Stomach (tissue), 9 donors: ENCODE results near the gene STARD10. TPM values are rescaled to one million over a fixed set of nuclear protein-coding genes. Genes with fewer than 3 reads are reported as not detected.

Experiments
- DNase-seq, 2 donors: peaks; one replicate each; pipeline versions ENCODE4 v3.0.0 to v3.0.0-alpha.2; 2013 to 2019
- H3K27ac ChIP-seq, 5 donors: fragments of 200-600 bp in 4 of 5; sonication (generic) in 4 of 5; one replicate each; pipeline ENCODE4 v1.5.1; 2013 to 2019; ENCODE audit warnings: mild to moderate bottlenecking in 1 of 5, moderate library complexity in 1 of 5
- H3K27me3 ChIP-seq, 3 donors: fragments of 200-600 bp; sonication (generic); one replicate each; pipeline ENCODE4 v1.5.1; 2017 to 2019; ENCODE audit warnings: mixed run types in 1 of 3
- H3K36me3 ChIP-seq, 4 donors: fragments of 200-600 bp; sonication (generic); 1 replicate in 3 of 4; 2 replicates in 1 of 4; pipeline ENCODE4 v1.5.1; 2016 to 2019
- H3K4me1 ChIP-seq, 4 donors: fragments of 200-600 bp; sonication (generic); one replicate each; pipeline ENCODE4 v1.5.1; 2016 to 2019
- H3K4me3 ChIP-seq, 4 donors: fragments of 200-600 bp; sonication (generic) in 3 of 4; one replicate each; pipeline ENCODE4 v1.5.1; 2016 to 2019; ENCODE audit warnings: mild to moderate bottlenecking in 1 of 4
- H3K9me3 ChIP-seq, 4 donors: fragments of 200-600 bp; sonication (generic); one replicate each; pipeline ENCODE4 v1.5.1; 2016 to 2019
- CTCF ChIP-seq, 7 experiments: fragments of 450-650 bp in 4 of 7; fragments of 200-600 bp in 3 of 7; sonication (generic) in 3 of 7; IDR thresholded peaks; one replicate each; pipeline ENCODE4 v1.5.1; 2016 to 2019; ENCODE audit warnings: antibody characterized with exemption in 7 of 7, control low read depth in 2 of 7, mild to moderate bottlenecking in 1 of 7
- EP300 ChIP-seq: sonication (generic); formaldehyde crosslinking; IDR thresholded peaks from one replicate; pipeline ENCODE4 v1.6.1; 2017; ENCODE audit warnings: antibody characterized with exemption
- POLR2A ChIP-seq, 4 donors: fragments of 450-650 bp; IDR thresholded peaks; one replicate each; pipeline ENCODE4 v1.6.1; 2016; ENCODE audit warnings: antibody characterized with exemption in 4 of 4, control low read depth in 2 of 4, mild to moderate bottlenecking in 1 of 4, moderate library complexity in 1 of 4
- POLR2AphosphoS5 ChIP-seq, 3 donors: sonication (generic); formaldehyde crosslinking; IDR thresholded peaks; one replicate each; pipeline ENCODE4 v1.6.1; 2016; ENCODE audit warnings: antibody characterized with exemption in 3 of 3
- WGBS, 5 donors: extraction: QIAGEN DNeasy Blood & Tissue Kit in 3 of 5; methylation state at CpG; one replicate each; pipeline versions ENCODE4 v1.1.5 to v1.1.7; 2013 to 2018; 5-methylcytosine and 5-hydroxymethylcytosine counted together
- intact Hi-C: fragments of 100-400 bp; cut with DNase I; formaldehyde crosslinking; loops from one replicate; pipeline ENCODE4 v1.15.1; 2023; ENCODE audit warnings: low total_unique reads
- polyA plus RNA-seq, 3 donors: library from polyadenylated mRNA; stranded (reverse); fragments of 200-250 nt; gene quantifications; one replicate each; pipeline ENCODE4 v1.2.3, GENCODE V29; 2013
- total RNA-seq, 5 donors: library from RNA; depleted of rRNA; stranded (reverse); fragments of >200 nt; gene quantifications; one replicate each; pipeline versions ENCODE4 v1.1.0 to v1.2.3, GENCODE V29; 2014 to 2016
- donor health status: healthy with polysubstance abuse.
- donor health status: Bipolar disorder and iron deficiency.
- donor health status: healthy.

STARD10 gene
- total and polyA plus RNA-seq, 8 donors = 125 to 950 (median 346) TPM

- peaks cover 8 to 81% (median 14%) of the 10 kb centered on the region in 4 donors for H3K36me3 ChIP-seq
- intact Hi-C loops = no loop called here
- H3K9me3 ChIP-seq = no peaks in the 10 kb centered on the region
- H3K27ac ChIP-seq = no peak overlapping the region
- no peak for DNase-seq
- H3K4me3 ChIP-seq = no peak overlapping the region
- H3K4me1 ChIP-seq = peaks cover 8 to 25% (median 22%) of the 10 kb centered on the region in 4 donors
- TF ChIP-seq POLR2AphosphoS5 (IDR thresholded peaks at IDR 0.05) (no peak), CTCF (IDR thresholded peaks at IDR 0.05) (no peak)
- no peaks in the 10 kb centered on the region for H3K27me3 ChIP-seq
- 62 to 77% (median 75%) methylated on average over 4 of the region's 4 CpGs for WGBS, 5 donors
Measured at GRCh38 chr11:72825661-72826060, 31.8 kb upstream of the STARD10 start.

- Histone ChIP-seq H3K4me1 (peaks cover 8 to 25% (median 24%) of the 10 kb centered on the region in 4 donors), H3K9me3 (no peaks in the 10 kb centered on the region), H3K27me3 (no peaks in the 10 kb centered on the region), H3K27ac (no peak overlapping the region), H3K4me3 (no peak overlapping the region), H3K36me3 (peaks cover 8 to 81% (median 16%) of the 10 kb centered on the region in 4 donors)
- intact Hi-C loops = no loop called here
- no peak for DNase-seq
- 78 to 82% (median 79%) methylated on average over 12 to 15 of the region's 15 CpGs for WGBS, 5 donors
- TF ChIP-seq CTCF (IDR thresholded peaks at IDR 0.05) (no peak), EP300 (no peak), POLR2A (IDR thresholded peaks at IDR 0.05) (no peak), POLR2AphosphoS5 (IDR thresholded peaks at IDR 0.05) (no peak)
Measured at GRCh38 chr11:72824811-72825505, 31.1 kb upstream of the STARD10 start.

GRCh38 chr11:72824020-72824419 lies 30.2 kb upstream of the STARD10 start:
- WGBS, 5 donors = 82 to 85% (median 84%) methylated on average over 4 to 7 of the region's 7 CpGs

GRCh38 chr11:72823105-72823804 lies 29.4 kb upstream of the STARD10 start:
- no peak overlapping the region for H3K4me3 ChIP-seq
- H3K27ac ChIP-seq = peak overlapping the region in 3 of 5 donors; percentile 4 to 83 (median 68)
- H3K9me3 ChIP-seq = no peaks in the 10 kb centered on the region
- no peak for TF ChIP-seq EP300
- WGBS, 5 donors = 82 to 93% (median 90%) methylated on average over 9 of the region's 9 CpGs
- H3K4me1 ChIP-seq = peaks cover 8 to 24% (median 22%) of the 10 kb centered on the region in 4 donors
- intact Hi-C loops = no loop called here
- H3K27me3 ChIP-seq = no peaks in the 10 kb centered on the region
- DNase-seq = no peak
- peaks cover 0 to 81% (median 19%) of the 10 kb centered on the region in 4 donors for H3K36me3 ChIP-seq

More at GRCh38 chr11:72824020-72824419, 30.2 kb upstream of the STARD10 start:
- no peak overlapping the region for H3K4me3 ChIP-seq
- peaks cover 7 to 81% (median 18%) of the 10 kb centered on the region in 4 donors for H3K36me3 ChIP-seq
- peaks cover 8 to 25% (median 24%) of the 10 kb centered on the region in 4 donors for H3K4me1 ChIP-seq
- H3K9me3 ChIP-seq = no peaks in the 10 kb centered on the region
- no peak for DNase-seq
- intact Hi-C loops = no loop called here
- no peak for TF ChIP-seq POLR2A (IDR thresholded peaks at IDR 0.05)
- no peak for TF ChIP-seq CTCF (IDR thresholded peaks at IDR 0.05)
- peak overlapping the region in 2 of 5 donors; percentile 4 to 83 for H3K27ac ChIP-seq
- H3K27me3 ChIP-seq = no peaks in the 10 kb centered on the region
